GM23248 (cell line): ENCODE results near the gene CADM1.

ENCODE experiments used
- EZH2 ChIP-seq: fragments of 200-600 bp; sonication (generic); IDR thresholded peaks from 2 replicates; pipeline ENCODE4 v1.6.1; 2018; ENCODE audit warnings: antibody characterized with exemption, mild to moderate bottlenecking; ENCODE audit not compliant: insufficient read depth, poor library complexity, severe bottlenecking
- EZH2phosphoT487 ChIP-seq: fragments of 200-600 bp; sonication (generic); IDR thresholded peaks from 2 replicates; pipeline ENCODE4 v1.6.1; 2018; ENCODE audit warnings: antibody characterized with exemption, moderate library complexity, mild to moderate bottlenecking, low read depth; ENCODE audit not compliant: insufficient read depth

GRCh38 chr11:115279813-115280761 is 224.1 kb downstream of the CADM1 start:
- no peak for TF ChIP-seq EZH2
- TF ChIP-seq EZH2phosphoT487 = no peak
